Lung (tissue), 12 donors: ENCODE measurements around the gene DOP1A. TPM values are rescaled to one million over a fixed set of nuclear protein-coding genes. Genes with fewer than 3 reads are reported as not detected.

Source experiments
- ATAC-seq: fragments of 200-7000 bp; cut with Tn5 transposase; one replicate; pipeline ENCODE4 v1.9.1; 2020; ENCODE audit warnings: moderate number of reproducible peaks; ENCODE audit not compliant: insufficient read depth, low FRiP score
- DNase-seq, 3 donors: peaks; one replicate each; pipeline ENCODE4 v3.0.0-alpha.2; 2013 to 2017
- H3K27ac ChIP-seq, 2 donors: one replicate each; pipeline ENCODE4 v1.5.1; 2013; ENCODE audit warnings: mild to moderate bottlenecking in 2 of 2, moderate library complexity in 2 of 2, control low read depth in 1 of 2, inconsistent platforms in 1 of 2, low read depth in 1 of 2, low read length in 1 of 2
- H3K27me3 ChIP-seq, 3 donors: one replicate each; pipeline ENCODE4 v1.5.1; 2013; ENCODE audit warnings: low read length in 2 of 3; ENCODE audit not compliant: control insufficient read depth in 3 of 3, insufficient read depth in 3 of 3
- H3K36me3 ChIP-seq, 4 donors: one replicate each; pipeline ENCODE4 v1.5.1; 2013; ENCODE audit warnings: low read length in 4 of 4, mild to moderate bottlenecking in 1 of 4, moderate library complexity in 1 of 4; ENCODE audit not compliant: control insufficient read depth in 4 of 4, insufficient read depth in 4 of 4
- H3K4me1 ChIP-seq, 5 donors: one replicate each; pipeline ENCODE4 v1.5.1; 2013; ENCODE audit warnings: low read length in 5 of 5, mild to moderate bottlenecking in 2 of 5, moderate library complexity in 1 of 5; ENCODE audit not compliant: control insufficient read depth in 5 of 5, insufficient read depth in 5 of 5
- H3K4me3 ChIP-seq: one replicate; pipeline ENCODE4 v1.5.1; 2013; ENCODE audit warnings: mild to moderate bottlenecking, control low read depth, moderate library complexity
- H3K9ac ChIP-seq, 2 donors: one replicate each; pipeline ENCODE4 v1.5.1; 2013; ENCODE audit warnings: low read length in 2 of 2, control low read depth in 1 of 2; ENCODE audit not compliant: insufficient read depth in 1 of 2
- H3K9me3 ChIP-seq, 4 donors: one replicate each; pipeline ENCODE4 v1.5.1; 2013; ENCODE audit warnings: low read length in 3 of 4, mild to moderate bottlenecking in 1 of 4, moderate library complexity in 1 of 4; ENCODE audit not compliant: control insufficient read depth in 4 of 4, insufficient read depth in 3 of 4
- CTCF ChIP-seq: IDR thresholded peaks from 2 replicates; pipeline ENCODE4 v1.5.1; 2012; ENCODE audit warnings: mild to moderate bottlenecking; ENCODE audit errors: control extremely low read depth, extremely low read depth
- WGBS, 2 donors: extraction: QIAGEN DNeasy Blood & Tissue Kit; methylation state at CpG; one replicate each; pipeline ENCODE4 v1.1.7; 2013; 5-methylcytosine and 5-hydroxymethylcytosine counted together
- polyA plus RNA-seq, 2 donors: library from polyadenylated mRNA; stranded (reverse); fragments of 200-250 nt; gene quantifications; one replicate each; pipeline ENCODE4 v1.2.1, GENCODE V29; 2013
- total RNA-seq, 2 donors: library from RNA; depleted of rRNA in 1 of 2; stranded (reverse); fragments of >200 nt in 1 of 2; gene quantifications; one replicate each; pipeline ENCODE4 v1.2.1, GENCODE V29; 2014 to 2021
- donor health status: control.
- donor health status: control.
- donor health status: Bipolar disorder and iron deficiency.
- donor health status: healthy.
- donor health status: DM: yes; HTN: yes; CAD: no.

The DOP1A gene
- total and polyA plus RNA-seq, 4 donors = 5.0 to 64.7 (median 13.1) TPM

- no peak for TF ChIP-seq CTCF
- H3K36me3 ChIP-seq = peaks cover 0 to 9% (median 3%) of the 10 kb centered on the region in 4 donors
- peak overlapping the region; percentile 50 to 59 for H3K9ac ChIP-seq
- no peaks in the 10 kb centered on the region for H3K27me3 ChIP-seq
- WGBS, 2 donors = 4% methylated on average over 43 to 44 of the region's 44 CpGs
- ATAC-seq (peak; percentile 36), DNase-seq (peak; percentile 37 to 45 (median 41))
- peaks cover 0 to 30% (median 4%) of the 10 kb centered on the region in 5 donors for H3K4me1 ChIP-seq
- H3K4me3 ChIP-seq = peak overlapping the region; percentile 95
- H3K27ac ChIP-seq = peak overlapping the region; percentile 74 to 91
- H3K9me3 ChIP-seq = no peaks in the 10 kb centered on the region
Observed at GRCh38 chr6:83193747-83194566, 126.5 kb downstream of the DOP1A start.

- Histone ChIP-seq H3K27me3 (no peaks in the 10 kb centered on the region), H3K9me3 (no peaks in the 10 kb centered on the region), H3K36me3 (peaks cover 0 to 3% (median 0%) of the 10 kb centered on the region in 4 donors), H3K27ac (no peak overlapping the region), H3K4me3 (no peak overlapping the region), H3K4me1 (peaks cover 0 to 12% (median 0%) of the 10 kb centered on the region in 5 donors), H3K9ac (no peak overlapping the region)
- no peak for ATAC-seq
- WGBS, 2 donors = 83 to 90% methylated on average over 4 of the region's 4 CpGs
- DNase-seq = no peak
- no peak for TF ChIP-seq CTCF
Observed at GRCh38 chr6:83198486-83199172, 131.2 kb downstream of the DOP1A start.

- Histone ChIP-seq H3K27me3 (no peaks in the 10 kb centered on the region), H3K27ac (no peak overlapping the region), H3K4me1 (peaks cover 0 to 7% (median 0%) of the 10 kb centered on the region in 5 donors), H3K36me3 (peaks cover 0 to 3% (median 0%) of the 10 kb centered on the region in 4 donors), H3K4me3 (no peak overlapping the region), H3K9me3 (no peaks in the 10 kb centered on the region), H3K9ac (no peak overlapping the region)
- DNase-seq (no peak), ATAC-seq (no peak)
- WGBS, 2 donors = 90 to 92% methylated on average over 5 of the region's 5 CpGs
- no peak for TF ChIP-seq CTCF
Observed at GRCh38 chr6:83199173-83199862, 131.8 kb downstream of the DOP1A start.
